ENCODE data around the gene SPX. TPM values are rescaled to one million over a fixed set of nuclear protein-coding genes. Genes with fewer than 3 reads are reported as not detected.

SPX gene
- polyA plus RNA-seq, 1 of the 3 experiments (the other 2 are of a cell fraction): not detected

- Histone ChIP-seq H3F3A (replicated peaks; ENCODE audit: insufficient read depth) (no peaks in the 10 kb centered on the region), H4K20me1 (ENCODE audit: insufficient read depth) (no peaks in the 10 kb centered on the region), H3K9me3 (no peaks in the 10 kb centered on the region), H3K4me2 (no peak overlapping the region), H3K79me2 (ENCODE audit: insufficient read depth) (no peaks in the 10 kb centered on the region), H3K27me3 (ENCODE audit: insufficient read depth) (no peaks in the 10 kb centered on the region), H3K36me3 (replicated peaks in 1 of 2; ENCODE audit: control insufficient read depth in 1 of 2, insufficient read depth in 2 of 2, low read length in 1 of 2) (no peaks in the 10 kb centered on the region), H3K9me2 (no peaks in the 10 kb centered on the region), H2AFZ (ENCODE audit: low read depth) (no peak overlapping the region), H3K9ac (no peak overlapping the region), H3K4me1 (ENCODE audit: control insufficient read depth in 1 of 2, insufficient read depth in 2 of 2, low read depth in 1 of 2, low read length in 1 of 2) (no peaks in the 10 kb centered on the region), H3K27ac (ENCODE audit: low read depth in 2 of 2, low read length in 1 of 2) (no peak overlapping the region), H3K4me3 (ENCODE audit: low read depth in 2 of 2, low read length in 1 of 2) (no peak overlapping the region)
- ChIA-PET CTCF (no interaction called here), POLR2A (no interaction called here)
- no peak for DNase-seq
- under 1% methylated on average over 2 of the region's 2 CpGs for WGBS (ENCODE audit: low lambda C conversion rate)
- TF ChIP-seq RCOR1 (IDR thresholded peaks at IDR 0.05; ENCODE audit: low read length) (no peak), ELF1 (IDR thresholded peaks at IDR 0.05) (no peak), TEAD4 (IDR thresholded peaks at IDR 0.05; ENCODE audit: borderline replicate concordance, insufficient read depth) (no peak), NRF1 (IDR thresholded peaks at IDR 0.05; ENCODE audit: low read depth, low read length) (no peak), MAX (IDR thresholded peaks at IDR 0.05; ENCODE audit: low read depth) (no peak), YY1 (IDR thresholded peaks at IDR 0.05; ENCODE audit: low read depth) (no peak)
Observed at GRCh38 chr12:21562859-21563258, 36.8 kb downstream of the SPX start.

DNA sequence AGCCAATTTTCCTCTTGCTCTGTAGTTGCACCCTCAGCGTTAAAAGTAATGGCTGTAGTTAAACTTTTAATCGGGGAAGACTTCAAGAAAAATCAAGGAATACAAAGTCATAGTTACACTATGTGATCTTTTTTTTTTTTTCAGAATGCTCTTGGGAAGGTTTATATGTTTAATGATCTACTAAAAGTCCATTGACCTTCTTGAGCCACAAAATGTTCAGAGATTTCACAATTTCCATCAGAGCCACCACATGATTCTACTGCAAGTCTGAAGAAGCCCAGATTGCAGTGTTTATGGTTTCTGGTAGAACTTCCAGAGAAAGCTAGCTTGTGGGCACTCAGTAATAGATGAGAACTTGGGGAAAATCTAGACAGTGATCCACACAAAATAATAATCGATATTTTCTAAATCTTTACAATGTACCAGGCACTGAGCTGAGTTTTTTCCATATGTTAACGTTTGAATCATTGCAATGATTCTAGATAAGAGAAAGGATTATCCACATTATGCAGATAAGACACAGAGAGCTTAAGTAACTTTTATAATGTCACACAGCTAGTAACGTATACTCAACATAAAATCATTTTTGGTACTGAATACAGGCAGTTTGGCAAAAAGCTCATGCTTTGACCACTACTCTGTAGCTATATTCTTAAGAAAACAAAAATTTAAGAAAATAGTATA, 40.3 kb downstream of the SPX start:
- no peak for TF ChIP-seq CTCF (IDR thresholded peaks at IDR 0.05)
- Histone ChIP-seq H3K4me1 (ENCODE audit: control insufficient read depth in 1 of 2, insufficient read depth in 2 of 2, low read depth in 1 of 2, low read length in 1 of 2) (no peaks in the 10 kb centered on the region), H3K9me3 (no peaks in the 10 kb centered on the region), H3K36me3 (replicated peaks in 1 of 2; ENCODE audit: control insufficient read depth in 1 of 2, insufficient read depth in 2 of 2, low read length in 1 of 2) (no peaks in the 10 kb centered on the region), H3K4me2 (no peak overlapping the region), H3K27me3 (ENCODE audit: insufficient read depth) (no peaks in the 10 kb centered on the region; the same call in 1 of the 2 replicates), H3K9ac (no peak overlapping the region), H3K9me2 (no peaks in the 10 kb centered on the region), H3F3A (replicated peaks; ENCODE audit: insufficient read depth) (no peaks in the 10 kb centered on the region), H3K27ac (ENCODE audit: low read depth in 2 of 2, low read length in 1 of 2) (no peak overlapping the region), H3K4me3 (ENCODE audit: low read depth in 2 of 2, low read length in 1 of 2) (no peak overlapping the region), H4K20me1 (ENCODE audit: insufficient read depth) (no peaks in the 10 kb centered on the region), H2AFZ (ENCODE audit: low read depth) (no peak overlapping the region), H3K79me2 (ENCODE audit: insufficient read depth) (no peaks in the 10 kb centered on the region)
- ChIA-PET CTCF (interaction anchor here (1.0 to 1.2 kb wide), 2 partner anchors 67 to 114 kb away, joined by 3 to 4 read pairs; no protein-coding TSS in a partner anchor), POLR2A (no interaction called here)
- WGBS (ENCODE audit: low lambda C conversion rate): 17% methylated on average over 5 of the region's 5 CpGs
- DNase-seq: no peak

GRCh38 chr12:21566907-21567394, 40.9 kb downstream of the SPX start:
- TF ChIP-seq USF2 (IDR thresholded peaks at IDR 0.05; ENCODE audit: borderline replicate concordance, low read depth, low read length) (no peak), FOXJ3 (CRISPR knock-in tag; IDR thresholded peaks at IDR 0.05) (no peak), TCF12 (IDR thresholded peaks at IDR 0.05) (no peak), FOXM1 (IDR thresholded peaks at IDR 0.05; ENCODE audit: low read depth) (no peak), POLR2AphosphoS5 (IDR thresholded peaks at IDR 0.05; ENCODE audit: low read depth, low read length) (no peak), NFIC (IDR thresholded peaks at IDR 0.05; ENCODE audit: borderline replicate concordance) (no peak), JUND (IDR thresholded peaks at IDR 0.05) (no peak), RFX5 (IDR thresholded peaks at IDR 0.05; ENCODE audit: low read length) (no peak), MEF2A (IDR thresholded peaks at IDR 0.05; ENCODE audit: borderline replicate concordance, low read depth) (no peak), PBX3 (IDR thresholded peaks at IDR 0.05) (no peak)
- H3K4me3 ChIP-seq (ENCODE audit: low read depth in 2 of 2, low read length in 1 of 2): no peak overlapping the region
- no peaks in the 10 kb centered on the region for H3K9me2 ChIP-seq
- no peaks in the 10 kb centered on the region for H3K4me1 ChIP-seq (ENCODE audit: control insufficient read depth in 1 of 2, insufficient read depth in 2 of 2, low read depth in 1 of 2, low read length in 1 of 2)
- no peaks in the 10 kb centered on the region for H3F3A ChIP-seq (replicated peaks; ENCODE audit: insufficient read depth)
- H3K9me3 ChIP-seq: no peaks in the 10 kb centered on the region
- H3K9ac ChIP-seq: no peak overlapping the region
- no peak for DNase-seq
- WGBS (ENCODE audit: low lambda C conversion rate): 35% methylated on average over 3 of the region's 3 CpGs
- no peaks in the 10 kb centered on the region for H3K79me2 ChIP-seq (ENCODE audit: insufficient read depth)
- H2AFZ ChIP-seq (ENCODE audit: low read depth): no peak overlapping the region
- H3K27ac ChIP-seq (ENCODE audit: low read depth in 2 of 2, low read length in 1 of 2): no peak overlapping the region
- no peaks in the 10 kb centered on the region for H4K20me1 ChIP-seq (ENCODE audit: insufficient read depth)
- H3K4me2 ChIP-seq: no peak overlapping the region
- ChIA-PET POLR2A (no interaction called here), CTCF (interaction anchor here (1.0 to 1.2 kb wide), 2 partner anchors 66 to 113 kb away, joined by 3 to 4 read pairs; no protein-coding TSS in a partner anchor)
- H3K36me3 ChIP-seq (replicated peaks in 1 of 2; ENCODE audit: control insufficient read depth in 1 of 2, insufficient read depth in 2 of 2, low read length in 1 of 2): no peaks in the 10 kb centered on the region
- H3K27me3 ChIP-seq (ENCODE audit: insufficient read depth): no peaks in the 10 kb centered on the region; the same call in 1 of the 2 replicates

Measured in SK-N-SH (cell line).